DND-41 (cell line): ENCODE data around the gene ADAMTSL2.

Experiments used
- ATAC-seq: fragments of 200-7000 bp; cut with Tn5 transposase; 3 replicates; pipeline ENCODE4 v1.9.1; 2021; ENCODE audit warnings: low read depth; ENCODE audit not compliant: insufficient read depth
- DNase-seq: peaks from one replicate; pipeline ENCODE4 v3.0.0-alpha.2; 2020
- H2AFZ ChIP-seq: 2 replicates; pipeline ENCODE4 v1.6.0; 2012; ENCODE audit warnings: low read depth, low read length
- H3K27ac ChIP-seq: 2 replicates; pipeline ENCODE4 v1.5.1; 2012; ENCODE audit warnings: low read length, inconsistent platforms
- H3K27me3 ChIP-seq: fragments of 200-600 bp; sonication (generic); 2 replicates; pipeline ENCODE4 v1.6.0; 2012; ENCODE audit warnings: low read length, mild to moderate bottlenecking, inconsistent platforms; ENCODE audit not compliant: insufficient read depth, poor library complexity
- H3K36me3 ChIP-seq: 2 replicates; pipeline ENCODE4 v1.5.1; 2012; ENCODE audit warnings: low read length, inconsistent platforms; ENCODE audit not compliant: insufficient read depth
- H3K4me1 ChIP-seq: 2 replicates; pipeline ENCODE4 v1.5.1; 2012; ENCODE audit warnings: mild to moderate bottlenecking, low read length; ENCODE audit not compliant: insufficient read depth
- H3K4me2 ChIP-seq: 2 replicates; pipeline ENCODE4 v1.6.0; 2012; ENCODE audit warnings: mild to moderate bottlenecking, moderate library complexity, low read length, inconsistent platforms; ENCODE audit not compliant: insufficient read depth
- H3K4me3 ChIP-seq, 2 experiments: fragments of 200-600 bp in 1 of 2; shearing (Covaris generic) in 1 of 2; 2 replicates each; pipeline ENCODE4 v1.5.1; 2012 to 2016; ENCODE audit warnings: inconsistent platforms in 2 of 2, low read length in 2 of 2, mild to moderate bottlenecking in 2 of 2, low read depth in 1 of 2, moderate library complexity in 1 of 2
- H3K79me2 ChIP-seq: 2 replicates; pipeline ENCODE4 v1.6.0; 2012; ENCODE audit warnings: low read length, inconsistent platforms; ENCODE audit not compliant: insufficient read depth
- H3K9ac ChIP-seq: 2 replicates; pipeline ENCODE4 v1.6.0; 2012; ENCODE audit warnings: low read depth, mild to moderate bottlenecking, inconsistent platforms, low read length, moderate library complexity
- H3K9me3 ChIP-seq: 2 replicates; pipeline ENCODE4 v1.5.1; 2012; ENCODE audit warnings: low read length, moderate library complexity, mild to moderate bottlenecking, inconsistent platforms; ENCODE audit not compliant: insufficient read depth, severe bottlenecking
- H4K20me1 ChIP-seq: 2 replicates; pipeline ENCODE4 v1.6.0; 2012; ENCODE audit warnings: low read length; ENCODE audit not compliant: insufficient read depth
- CTCF ChIP-seq: IDR thresholded peaks from 2 replicates; pipeline ENCODE4 v1.5.1; 2012; ENCODE audit warnings: borderline replicate concordance, low read length, moderate library complexity, mild to moderate bottlenecking; ENCODE audit not compliant: poor library complexity, severe bottlenecking; ENCODE audit errors: extremely low read depth
- EZH2 ChIP-seq: IDR thresholded peaks from 3 replicates; pipeline ENCODE4 v1.6.1; 2012; ENCODE audit warnings: borderline replicate concordance, low read depth, mild to moderate bottlenecking, moderate library complexity, low read length, inconsistent platforms; ENCODE audit not compliant: severe bottlenecking

ADAMTSL2 gene

DNA sequence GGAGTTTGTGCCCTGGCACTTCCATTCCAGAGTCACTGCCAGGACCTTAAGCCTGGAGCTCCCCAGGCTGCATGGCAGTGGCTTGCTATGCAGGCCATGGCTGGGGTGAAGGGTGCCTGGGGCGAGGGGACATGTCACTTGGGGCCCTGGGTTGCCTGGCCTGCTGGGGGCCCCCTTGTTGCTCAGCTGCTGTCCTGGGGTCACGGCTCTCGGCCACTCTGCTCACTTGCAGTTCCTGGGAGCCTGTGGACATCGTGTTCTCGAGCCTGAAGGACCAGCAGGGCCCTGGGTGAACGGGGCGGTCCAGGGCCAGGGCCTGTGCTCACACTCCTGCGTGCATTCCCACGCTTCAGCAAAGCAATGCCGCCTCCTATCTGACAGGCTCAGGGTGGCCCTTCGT lies 41.1 kb upstream of the ADAMTSL2 start:
- Histone ChIP-seq H3K36me3 (no peaks in the 10 kb centered on the region), H3K9me3 (no peaks in the 10 kb centered on the region), H3K79me2 (no peaks in the 10 kb centered on the region), H4K20me1 (no peaks in the 10 kb centered on the region), H3K27me3 (no peaks in the 10 kb centered on the region), H3K9ac (no peak overlapping the region), H3K4me2 (no peak overlapping the region), H3K4me1 (no peaks in the 10 kb centered on the region), H3K27ac (no peak overlapping the region), H3K4me3 (no peak overlapping the region), H2AFZ (no peak overlapping the region)
- DNase-seq: no peak
- TF ChIP-seq EZH2 (no peak), CTCF (no peak)
- no peak for ATAC-seq

- Histone ChIP-seq H3K4me2 (no peak overlapping the region), H2AFZ (no peak overlapping the region), H3K27me3 (no peaks in the 10 kb centered on the region), H3K36me3 (no peaks in the 10 kb centered on the region), H3K9me3 (no peaks in the 10 kb centered on the region), H4K20me1 (no peaks in the 10 kb centered on the region), H3K9ac (no peak overlapping the region), H3K27ac (no peak overlapping the region), H3K79me2 (no peaks in the 10 kb centered on the region), H3K4me3 (no peak overlapping the region), H3K4me1 (no peaks in the 10 kb centered on the region)
- no peak for TF ChIP-seq CTCF
- no peak for TF ChIP-seq EZH2
- no peak for ATAC-seq
- no peak for DNase-seq
Observed at GRCh38 chr9:133493845-133494540, 40.5 kb upstream of the ADAMTSL2 start.

GRCh38 chr9:133494636-133495326 lies 39.7 kb upstream of the ADAMTSL2 start:
- H3K79me2 ChIP-seq: no peaks in the 10 kb centered on the region
- H3K4me2 ChIP-seq: no peak overlapping the region
- H3K4me1 ChIP-seq: no peaks in the 10 kb centered on the region
- H3K9ac ChIP-seq: no peak overlapping the region
- TF ChIP-seq EZH2 (no peak), CTCF (no peak)
- H3K27ac ChIP-seq: no peak overlapping the region
- no peaks in the 10 kb centered on the region for H4K20me1 ChIP-seq
- H3K4me3 ChIP-seq: no peak overlapping the region
- no peak for DNase-seq
- no peak overlapping the region for H2AFZ ChIP-seq
- ATAC-seq: no peak
- no peaks in the 10 kb centered on the region for H3K36me3 ChIP-seq
- no peaks in the 10 kb centered on the region for H3K27me3 ChIP-seq
- no peaks in the 10 kb centered on the region for H3K9me3 ChIP-seq
